ENCODE measurements around the gene PRKAG2.

DNA sequence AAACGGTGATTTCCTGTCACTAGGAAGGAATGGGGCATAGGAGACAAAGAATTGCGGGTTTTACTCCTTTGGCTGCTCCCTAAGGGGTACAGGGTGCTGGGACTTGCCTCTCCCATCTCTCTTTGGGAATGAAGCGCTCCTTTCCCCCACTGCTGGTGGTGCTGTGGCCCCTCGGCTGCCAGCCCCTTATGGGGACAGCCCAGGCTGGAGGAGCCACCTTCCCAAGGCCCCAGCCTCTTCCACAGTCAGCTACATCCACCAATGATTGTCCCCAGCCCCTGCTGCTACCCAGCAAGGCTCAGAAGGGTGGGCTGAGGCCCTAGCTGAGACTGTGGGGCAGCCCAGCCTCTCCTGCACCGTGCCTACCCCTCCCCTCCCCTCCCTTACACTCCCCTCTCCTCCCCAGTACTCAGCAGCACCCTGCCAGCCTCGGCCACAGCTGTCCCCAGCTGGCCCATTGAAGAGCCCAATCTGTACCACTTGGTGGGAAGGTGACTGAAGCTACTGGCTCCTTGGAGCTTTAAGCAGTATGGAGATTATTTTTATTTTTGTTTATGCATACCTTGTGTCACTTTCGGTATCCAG is 19.0 kb downstream of the PRKAG2 start:
- TF ChIP-seq, protein P1, sequence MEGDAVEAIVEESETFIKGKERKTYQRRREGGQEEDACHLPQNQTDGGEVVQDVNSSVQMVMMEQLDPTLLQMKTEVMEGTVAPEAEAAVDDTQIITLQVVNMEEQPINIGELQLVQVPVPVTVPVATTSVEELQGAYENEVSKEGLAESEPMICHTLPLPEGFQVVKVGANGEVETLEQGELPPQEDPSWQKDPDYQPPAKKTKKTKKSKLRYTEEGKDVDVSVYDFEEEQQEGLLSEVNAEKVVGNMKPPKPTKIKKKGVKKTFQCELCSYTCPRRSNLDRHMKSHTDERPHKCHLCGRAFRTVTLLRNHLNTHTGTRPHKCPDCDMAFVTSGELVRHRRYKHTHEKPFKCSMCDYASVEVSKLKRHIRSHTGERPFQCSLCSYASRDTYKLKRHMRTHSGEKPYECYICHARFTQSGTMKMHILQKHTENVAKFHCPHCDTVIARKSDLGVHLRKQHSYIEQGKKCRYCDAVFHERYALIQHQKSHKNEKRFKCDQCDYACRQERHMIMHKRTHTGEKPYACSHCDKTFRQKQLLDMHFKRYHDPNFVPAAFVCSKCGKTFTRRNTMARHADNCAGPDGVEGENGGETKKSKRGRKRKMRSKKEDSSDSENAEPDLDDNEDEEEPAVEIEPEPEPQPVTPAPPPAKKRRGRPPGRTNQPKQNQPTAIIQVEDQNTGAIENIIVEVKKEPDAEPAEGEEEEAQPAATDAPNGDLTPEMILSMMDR (IDR thresholded peaks at IDR 0.05): no peak
- TF ChIP-seq POLR2A (IDR thresholded peaks at IDR 0.05): no peak

Data from thyroid gland (tissue), 4 donors.